Activated naive CD4-positive, alpha-beta T cell treated with anti-CD3 and anti-CD28 coated beads, Interleukin-2, amount 50 U/mL, for 24 hours (primary cell): ENCODE results near the gene IL3RA.

ENCODE experiments used
- H3K27ac Mint-ChIP-seq: one replicate; pipeline ENCODE4 v1.8.0; 2021; ENCODE audit warnings: mild to moderate bottlenecking, mixed read lengths
- H3K27me3 Mint-ChIP-seq: one replicate; pipeline ENCODE4 v1.8.0; 2021; ENCODE audit warnings: mixed read lengths
- H3K36me3 Mint-ChIP-seq: one replicate; pipeline ENCODE4 v1.8.0; 2021; ENCODE audit warnings: mixed read lengths
- H3K4me1 Mint-ChIP-seq: one replicate; pipeline ENCODE4 v1.8.0; 2021; ENCODE audit warnings: mixed read lengths
- H3K4me3 Mint-ChIP-seq: one replicate; pipeline ENCODE4 v1.8.0; 2021; ENCODE audit warnings: mild to moderate bottlenecking, mixed read lengths
- H3K9me3 Mint-ChIP-seq: one replicate; pipeline ENCODE4 v1.8.0; 2021; ENCODE audit warnings: mixed read lengths

IL3RA gene

DNA sequence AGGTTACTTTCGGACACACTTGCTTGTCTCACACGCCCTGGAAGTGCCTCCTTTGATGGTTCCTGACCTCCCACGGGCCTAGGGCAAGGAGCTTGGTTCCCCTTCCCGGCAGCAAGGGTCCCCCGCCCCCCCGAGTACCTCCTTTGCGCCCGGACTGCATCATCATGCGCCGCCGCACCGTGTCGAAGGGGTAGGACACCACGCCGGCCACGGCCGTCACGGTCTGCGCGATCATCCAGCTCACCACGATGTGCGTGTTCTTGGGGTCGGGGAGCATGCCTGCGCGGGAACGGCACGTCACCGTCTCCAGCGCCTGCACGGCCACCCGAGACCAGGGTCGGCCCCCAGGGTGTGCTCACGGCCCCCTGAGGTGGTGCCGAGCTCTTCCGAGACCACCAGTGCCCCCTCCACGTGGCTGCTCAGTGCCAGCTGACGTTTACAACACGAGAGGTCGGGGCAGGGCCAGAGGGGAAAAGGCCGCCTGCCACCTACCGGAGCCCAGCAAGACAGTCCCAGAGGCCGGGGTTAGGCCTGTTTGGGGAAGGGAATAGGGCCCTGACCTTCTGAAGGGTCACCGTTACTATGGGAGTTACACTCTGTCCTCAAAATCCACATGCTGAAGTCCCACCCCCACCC, 50.7 kb downstream of the IL3RA start:
- H3K9me3 Mint-ChIP-seq = no peaks in the 10 kb centered on the region
- H3K4me1 Mint-ChIP-seq = peaks cover 22% of the 10 kb centered on the region
- peaks cover 17% of the 10 kb centered on the region for H3K36me3 Mint-ChIP-seq
- peak overlapping the region; percentile 94 for H3K4me3 Mint-ChIP-seq
- no peaks in the 10 kb centered on the region for H3K27me3 Mint-ChIP-seq
- peak overlapping the region; percentile 41 for H3K27ac Mint-ChIP-seq

DNA sequence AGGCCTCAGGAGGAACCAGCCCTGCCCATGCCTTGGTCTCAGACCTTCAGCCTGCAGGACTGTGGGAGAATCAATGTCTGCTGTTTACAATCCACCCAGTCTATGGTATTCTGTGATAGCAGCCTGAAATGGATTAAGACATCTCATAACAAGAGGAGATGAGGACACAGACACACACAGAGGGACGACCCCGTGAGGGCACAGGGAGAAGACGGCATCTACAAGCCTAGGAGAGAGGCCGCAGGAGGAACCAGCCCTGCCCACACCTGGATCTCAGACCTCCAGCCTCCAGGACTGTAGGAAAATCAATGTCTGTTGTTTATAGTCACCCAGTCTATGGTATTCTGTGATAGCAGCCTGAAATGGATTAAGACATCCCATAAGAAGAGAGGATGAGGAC, 52.1 kb downstream of the IL3RA start:
- peaks cover 25% of the 10 kb centered on the region for H3K4me1 Mint-ChIP-seq
- H3K9me3 Mint-ChIP-seq = no peaks in the 10 kb centered on the region
- H3K4me3 Mint-ChIP-seq = peak overlapping the region; percentile 94
- peak overlapping the region; percentile 86 for H3K27ac Mint-ChIP-seq
- no peaks in the 10 kb centered on the region for H3K27me3 Mint-ChIP-seq
- H3K36me3 Mint-ChIP-seq = peaks cover 17% of the 10 kb centered on the region

DNA sequence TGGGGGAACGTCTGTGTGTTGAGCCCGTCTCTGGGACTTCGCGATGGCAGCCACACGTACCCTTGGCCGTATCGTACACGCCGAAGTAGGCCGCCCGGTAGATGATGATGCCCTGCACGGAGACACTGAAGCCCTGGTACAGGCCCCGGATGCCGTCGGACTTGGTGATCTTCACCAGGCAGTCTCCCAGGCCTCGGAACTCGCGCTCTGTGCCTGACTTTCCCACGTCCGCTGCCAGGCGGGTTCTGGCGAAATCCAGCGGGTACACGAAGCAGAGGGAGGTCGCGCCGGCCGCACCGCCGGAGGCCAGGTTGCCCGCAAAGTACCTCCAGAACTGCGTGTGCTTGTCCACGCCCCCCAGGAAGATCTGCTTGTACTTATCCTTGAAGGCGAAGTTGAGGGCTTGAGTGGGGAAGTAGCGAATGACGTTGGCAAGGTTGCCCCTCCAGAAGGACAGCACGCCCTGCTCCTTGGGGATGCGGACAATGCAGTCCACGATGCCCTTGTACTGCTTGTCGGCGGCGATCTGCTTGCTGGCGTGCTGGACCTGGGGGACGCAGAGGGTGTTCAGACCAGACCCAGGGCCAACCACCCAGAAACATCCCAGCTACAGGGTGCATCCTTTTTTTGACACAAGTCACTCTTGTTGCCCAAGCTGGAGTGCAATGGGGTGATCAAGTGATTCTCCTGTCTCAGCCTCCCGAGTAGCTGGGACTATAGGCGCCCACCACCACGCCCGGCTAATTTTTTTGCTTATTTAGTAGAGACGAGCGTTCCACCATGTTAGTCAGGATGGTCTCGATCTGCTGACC, 52.8 kb downstream of the IL3RA start:
- Mint-ChIP-seq H3K27ac (peak overlapping the region; percentile 46), H3K27me3 (no peaks in the 10 kb centered on the region), H3K36me3 (peaks cover 17% of the 10 kb centered on the region), H3K4me3 (peak overlapping the region; percentile 94), H3K9me3 (no peaks in the 10 kb centered on the region), H3K4me1 (peaks cover 33% of the 10 kb centered on the region)

DNA sequence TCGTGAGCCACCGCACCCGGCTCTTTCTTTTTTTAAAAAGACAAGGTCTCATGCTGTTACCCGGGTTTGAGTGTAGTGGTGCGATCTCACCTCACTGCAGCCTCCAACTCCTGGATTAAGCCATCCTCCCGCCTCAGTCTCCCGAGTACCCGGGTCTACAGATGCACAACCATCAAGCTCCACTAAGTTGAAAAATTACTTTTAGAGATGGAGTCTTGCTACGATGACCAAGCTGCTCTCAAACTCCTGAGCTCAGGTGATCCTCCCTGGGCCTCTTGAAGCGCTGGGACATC, 53.4 kb downstream of the IL3RA start:
- no peaks in the 10 kb centered on the region for H3K27me3 Mint-ChIP-seq
- H3K27ac Mint-ChIP-seq = no peak overlapping the region
- H3K4me1 Mint-ChIP-seq = peaks cover 36% of the 10 kb centered on the region
- peaks cover 14% of the 10 kb centered on the region for H3K36me3 Mint-ChIP-seq
- no peaks in the 10 kb centered on the region for H3K9me3 Mint-ChIP-seq
- H3K4me3 Mint-ChIP-seq = peak overlapping the region; percentile 94

DNA sequence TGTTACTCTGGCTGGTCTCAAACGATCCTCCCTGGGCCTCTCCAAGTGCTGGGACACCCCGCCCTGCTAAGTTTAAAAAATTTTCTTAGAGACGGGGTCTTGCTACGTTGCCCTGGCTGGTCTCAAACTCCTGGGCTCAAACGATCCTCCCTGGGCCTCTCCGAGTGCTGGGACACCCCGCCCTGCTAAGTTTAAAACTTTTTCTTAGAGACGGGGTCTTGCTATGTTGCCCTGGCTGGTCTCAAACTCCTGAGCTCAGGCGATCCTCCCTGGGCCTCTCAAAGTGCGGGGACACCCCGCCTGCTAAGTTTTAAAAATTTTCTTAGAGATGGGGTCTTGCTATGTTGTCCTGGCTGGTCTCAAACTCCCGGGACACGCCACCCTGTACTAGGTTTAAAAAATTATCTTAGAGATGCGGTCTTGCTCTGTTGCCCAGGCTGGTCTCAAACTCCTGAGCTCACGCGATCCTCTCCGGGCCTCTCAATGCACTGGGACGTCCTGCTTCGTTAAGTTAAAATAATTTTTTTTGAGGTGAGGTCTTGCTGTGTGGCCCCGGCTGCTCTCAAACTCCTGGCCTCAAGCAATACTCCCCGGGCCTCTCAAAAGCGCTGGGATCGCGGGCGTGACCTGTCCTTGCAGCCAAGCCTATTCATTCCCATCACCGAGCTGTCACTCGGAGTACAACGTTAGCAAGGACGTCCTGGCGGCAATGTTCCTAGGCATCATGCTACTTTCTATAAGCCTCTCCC, 54.2 kb downstream of the IL3RA start:
- Mint-ChIP-seq H3K36me3 (peaks cover 13% of the 10 kb centered on the region), H3K27me3 (no peaks in the 10 kb centered on the region), H3K27ac (peak overlapping the region; percentile 96), H3K4me1 (peaks cover 43% of the 10 kb centered on the region), H3K9me3 (no peaks in the 10 kb centered on the region), H3K4me3 (peak overlapping the region; percentile 94)

DNA sequence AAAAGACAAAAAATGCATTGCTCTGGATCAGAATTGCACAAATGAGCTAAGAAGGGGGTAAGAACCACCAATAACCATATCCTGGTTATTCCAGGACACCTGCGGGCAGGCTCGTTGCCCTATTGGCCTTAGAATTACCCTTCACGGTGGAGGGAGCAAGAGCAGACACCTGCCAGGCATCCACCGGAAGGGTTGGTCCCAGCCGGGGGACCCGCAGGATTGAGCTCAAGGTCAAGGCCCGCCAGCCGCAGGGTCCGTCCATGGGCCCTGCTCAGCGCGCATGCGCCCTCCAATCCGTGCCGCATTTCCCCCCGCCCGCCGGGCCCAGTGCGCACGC, 54.8 kb downstream of the IL3RA start:
- H3K27me3 Mint-ChIP-seq = no peaks in the 10 kb centered on the region
- peak overlapping the region; percentile 96 for H3K27ac Mint-ChIP-seq
- peaks cover 11% of the 10 kb centered on the region for H3K36me3 Mint-ChIP-seq
- H3K4me1 Mint-ChIP-seq = peaks cover 48% of the 10 kb centered on the region
- no peaks in the 10 kb centered on the region for H3K9me3 Mint-ChIP-seq
- H3K4me3 Mint-ChIP-seq = peak overlapping the region; percentile 94

DNA sequence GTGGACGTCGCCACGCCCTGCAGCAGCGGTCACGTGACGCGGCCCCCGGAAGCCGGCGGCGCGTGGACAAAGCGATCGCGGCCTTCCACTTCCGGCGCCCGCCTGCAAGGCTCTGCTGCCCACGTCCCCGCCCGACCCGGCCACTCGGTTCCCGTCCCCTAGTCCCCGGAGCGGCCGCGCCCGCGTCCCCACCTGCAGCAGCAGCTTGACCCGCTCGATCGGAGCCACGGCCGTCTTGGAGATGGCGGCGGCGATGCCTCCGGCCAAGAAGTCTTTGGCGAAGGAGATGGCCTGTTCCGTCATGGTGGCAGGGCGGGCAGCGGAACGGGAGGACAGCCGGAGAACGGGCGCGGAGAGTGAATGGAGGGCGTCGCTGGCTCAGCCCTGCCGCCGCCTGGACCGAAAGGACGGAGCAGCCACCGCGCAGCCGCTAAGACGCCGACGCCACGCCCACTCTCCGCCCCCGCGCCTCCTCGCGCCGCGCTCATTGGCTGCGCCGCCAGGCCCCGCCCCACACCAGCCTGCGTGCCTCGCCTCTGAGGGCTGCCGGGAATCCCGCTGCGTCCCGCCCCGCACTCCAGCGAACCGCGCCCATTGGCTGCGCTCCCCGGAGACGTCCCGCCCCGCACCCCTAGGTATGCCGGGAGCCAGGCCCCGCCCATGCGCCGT, 55.3 kb downstream of the IL3RA start, which contains the start of gene SLC25A6:
TSS of gene SLC25A6 (minus strand) at position 407 of the 669 bp plus-strand sequence. CDS start at position 303, 104 bp downstream.
- H3K4me3 Mint-ChIP-seq = peak within 1 kb of the TSS; percentile 94
- no peaks in the 10 kb centered on the region for H3K9me3 Mint-ChIP-seq
- H3K27ac Mint-ChIP-seq = peak within 1 kb of the TSS; percentile 97
- no peaks in the 10 kb centered on the region for H3K27me3 Mint-ChIP-seq
- peaks cover 48% of the 10 kb centered on the region for H3K4me1 Mint-ChIP-seq
- peaks cover 6% of the 10 kb centered on the region for H3K36me3 Mint-ChIP-seq

DNA sequence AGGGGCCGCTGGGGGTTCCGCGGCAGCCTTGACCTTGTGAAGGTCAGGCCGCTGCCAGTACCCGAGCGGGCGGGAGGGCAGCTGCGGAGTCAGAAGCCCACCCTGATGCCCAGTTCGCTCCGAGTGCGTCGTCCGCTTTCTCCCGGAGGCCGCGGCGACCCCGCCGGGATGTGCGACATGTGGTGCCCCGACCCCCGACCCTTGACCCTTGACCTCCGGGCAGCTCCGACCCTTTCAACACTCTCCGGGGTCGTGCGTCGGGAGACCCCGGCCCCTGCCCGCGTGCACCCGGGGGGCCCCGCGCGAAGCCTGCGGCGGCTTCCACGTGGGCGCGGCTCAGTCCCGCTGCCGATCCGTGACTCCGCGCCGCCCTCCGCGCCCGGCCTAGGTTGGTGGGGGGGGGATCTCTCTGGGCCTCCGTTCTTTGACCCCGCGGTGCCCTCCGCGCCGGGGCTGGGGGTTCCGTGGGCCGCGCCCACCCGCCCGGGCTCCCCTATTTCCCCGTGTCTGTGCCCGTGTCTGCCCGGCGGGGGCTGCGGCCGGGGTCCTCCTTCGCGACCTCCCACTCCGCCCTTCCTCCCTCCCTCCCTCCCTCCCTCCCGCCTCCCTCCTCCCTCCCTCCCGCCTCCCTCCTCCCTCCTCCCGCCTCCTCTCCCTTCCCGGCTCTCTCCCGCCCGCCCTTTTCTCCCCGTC, 55.9 kb downstream of the IL3RA start:
- peaks cover 47% of the 10 kb centered on the region for H3K4me1 Mint-ChIP-seq
- H3K9me3 Mint-ChIP-seq = no peaks in the 10 kb centered on the region
- peak overlapping the region; percentile 94 for H3K4me3 Mint-ChIP-seq
- peaks cover 5% of the 10 kb centered on the region for H3K36me3 Mint-ChIP-seq
- no peaks in the 10 kb centered on the region for H3K27me3 Mint-ChIP-seq
- H3K27ac Mint-ChIP-seq = peak overlapping the region; percentile 97

DNA sequence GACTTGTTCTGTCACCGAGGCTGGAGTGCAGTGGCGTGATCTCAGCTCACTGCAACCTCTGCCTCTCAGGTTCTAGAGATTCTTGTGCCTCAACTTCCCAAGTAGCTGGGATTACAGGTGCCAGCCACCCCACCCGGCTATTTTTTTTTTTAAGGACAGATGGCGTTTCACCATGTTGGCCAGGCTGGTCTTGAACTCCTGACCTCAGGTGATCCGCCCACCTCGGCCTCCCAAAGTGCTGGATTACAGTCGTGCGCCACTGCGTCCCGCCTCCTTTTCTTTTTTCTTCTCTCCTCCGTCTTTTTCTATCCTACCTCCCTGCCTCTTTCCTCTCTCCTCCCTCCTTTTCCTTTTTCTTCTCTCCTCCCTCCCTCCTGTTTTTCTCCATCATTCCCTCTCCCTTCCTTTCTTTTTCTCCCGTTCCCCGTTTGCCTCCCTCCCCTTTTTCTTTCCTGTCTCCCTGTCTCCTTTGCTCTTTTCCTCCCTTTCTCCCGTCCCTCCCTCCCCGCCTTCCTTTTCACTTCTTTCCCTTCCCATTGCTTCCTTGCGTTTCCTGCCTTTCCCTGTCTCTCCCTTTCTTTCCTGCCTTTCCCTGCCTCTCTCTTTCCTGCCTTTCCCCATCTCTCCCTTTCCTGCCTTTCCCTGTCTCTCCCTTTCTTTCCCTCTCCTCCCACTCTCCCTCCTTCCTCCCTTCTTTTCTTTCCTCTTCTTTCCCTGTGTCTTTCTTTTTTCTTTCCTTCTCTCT, 57.5 kb downstream of the IL3RA start:
- Mint-ChIP-seq H3K36me3 (no peaks in the 10 kb centered on the region), H3K4me1 (peaks cover 34% of the 10 kb centered on the region), H3K27me3 (no peaks in the 10 kb centered on the region), H3K4me3 (peak overlapping the region; percentile 85), H3K27ac (peak overlapping the region; percentile 97), H3K9me3 (no peaks in the 10 kb centered on the region)

DNA sequence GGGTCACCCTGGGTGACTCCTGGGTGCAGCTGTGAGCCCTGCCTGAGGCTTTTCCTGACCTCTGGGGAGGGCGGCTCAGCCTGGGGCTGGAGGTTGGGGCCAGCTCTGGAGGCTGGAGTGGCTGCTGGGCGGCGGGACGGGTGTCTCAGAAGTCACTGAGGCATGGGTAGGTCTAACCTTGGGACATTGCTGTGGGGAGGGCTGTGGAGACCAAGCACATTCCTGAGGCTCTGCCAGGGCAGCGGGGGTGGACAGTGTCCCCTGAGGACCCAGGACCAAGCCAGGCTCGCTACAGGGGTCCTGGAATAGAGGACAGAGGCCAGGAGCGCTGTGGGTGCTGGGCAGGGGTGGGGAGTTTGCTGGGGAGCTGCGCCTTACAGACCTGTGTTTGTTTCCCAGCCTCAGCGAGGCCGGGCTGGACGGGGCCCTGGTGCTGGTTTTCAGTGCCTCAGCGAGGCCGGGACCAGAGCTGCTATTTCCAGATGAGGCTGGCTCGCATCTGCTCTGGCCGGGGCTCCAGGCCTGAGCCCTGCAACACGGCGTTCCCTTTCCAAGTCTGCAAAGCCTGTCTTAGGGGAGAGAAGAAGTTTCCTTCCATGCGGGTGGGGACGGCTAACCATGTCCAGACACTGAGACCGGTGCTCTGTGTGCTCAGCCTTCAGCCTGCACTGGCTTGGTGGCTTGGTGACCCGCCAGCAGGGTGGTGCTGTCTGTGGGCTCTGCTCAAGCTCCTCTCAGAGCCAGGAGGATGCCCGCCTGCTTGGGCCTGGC, 58.3 kb downstream of the IL3RA start:
- Mint-ChIP-seq H3K27me3 (no peaks in the 10 kb centered on the region), H3K4me3 (peak overlapping the region; percentile 49), H3K4me1 (peaks cover 30% of the 10 kb centered on the region), H3K27ac (peak overlapping the region; percentile 97), H3K9me3 (no peaks in the 10 kb centered on the region), H3K36me3 (no peaks in the 10 kb centered on the region)

DNA sequence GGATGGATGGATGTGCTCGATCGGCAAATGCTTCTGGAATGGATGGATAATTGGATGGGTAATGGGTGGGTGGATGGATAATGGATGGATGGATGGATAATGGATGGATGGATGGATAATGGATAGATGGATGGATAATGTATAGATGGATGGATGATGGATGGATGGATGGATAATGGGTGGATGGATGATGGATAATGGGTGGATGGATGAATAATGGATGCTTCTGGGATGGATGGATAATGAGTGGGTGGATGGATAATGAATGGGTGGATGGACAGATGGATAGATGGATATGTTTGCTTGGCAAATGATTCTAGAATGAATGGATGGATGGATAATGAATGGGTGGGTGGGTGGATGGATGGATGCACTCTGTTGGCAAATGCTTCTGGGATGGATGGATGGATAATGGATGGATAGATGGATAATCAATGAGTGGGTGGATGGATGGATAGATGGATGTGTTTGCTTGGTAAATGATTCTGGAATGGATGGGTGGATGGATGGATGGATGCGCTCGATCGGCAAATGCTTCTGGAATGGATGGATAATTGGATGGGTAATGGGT, 59.1 kb downstream of the IL3RA start:
- Mint-ChIP-seq H3K4me1 (peaks cover 30% of the 10 kb centered on the region), H3K9me3 (no peaks in the 10 kb centered on the region), H3K27ac (peak overlapping the region; percentile 48), H3K4me3 (no peak overlapping the region), H3K36me3 (no peaks in the 10 kb centered on the region), H3K27me3 (no peaks in the 10 kb centered on the region)

DNA sequence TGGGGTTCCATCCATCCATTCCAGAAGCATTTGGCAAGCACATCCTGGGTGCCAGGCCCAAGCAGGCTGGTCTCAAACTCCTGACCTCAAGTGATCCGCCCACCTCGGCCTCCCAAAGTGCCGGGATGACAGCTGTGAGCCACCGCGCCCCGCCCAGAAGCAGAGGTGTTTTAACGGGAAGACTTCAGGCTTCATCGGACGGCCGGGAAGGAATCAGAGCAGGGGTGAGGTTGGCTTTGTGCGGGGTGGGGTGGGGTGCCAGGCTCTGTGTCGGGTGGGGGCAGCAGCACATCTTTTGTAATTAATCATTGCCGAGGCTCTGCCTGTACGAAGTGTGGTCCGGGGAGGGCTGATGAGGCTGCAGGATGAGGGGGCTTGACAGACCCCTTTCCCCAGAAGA, 60.4 kb downstream of the IL3RA start:
- Mint-ChIP-seq H3K9me3 (no peaks in the 10 kb centered on the region), H3K27ac (no peak overlapping the region), H3K4me1 (peaks cover 26% of the 10 kb centered on the region), H3K4me3 (no peak overlapping the region), H3K36me3 (no peaks in the 10 kb centered on the region), H3K27me3 (no peaks in the 10 kb centered on the region)

DNA sequence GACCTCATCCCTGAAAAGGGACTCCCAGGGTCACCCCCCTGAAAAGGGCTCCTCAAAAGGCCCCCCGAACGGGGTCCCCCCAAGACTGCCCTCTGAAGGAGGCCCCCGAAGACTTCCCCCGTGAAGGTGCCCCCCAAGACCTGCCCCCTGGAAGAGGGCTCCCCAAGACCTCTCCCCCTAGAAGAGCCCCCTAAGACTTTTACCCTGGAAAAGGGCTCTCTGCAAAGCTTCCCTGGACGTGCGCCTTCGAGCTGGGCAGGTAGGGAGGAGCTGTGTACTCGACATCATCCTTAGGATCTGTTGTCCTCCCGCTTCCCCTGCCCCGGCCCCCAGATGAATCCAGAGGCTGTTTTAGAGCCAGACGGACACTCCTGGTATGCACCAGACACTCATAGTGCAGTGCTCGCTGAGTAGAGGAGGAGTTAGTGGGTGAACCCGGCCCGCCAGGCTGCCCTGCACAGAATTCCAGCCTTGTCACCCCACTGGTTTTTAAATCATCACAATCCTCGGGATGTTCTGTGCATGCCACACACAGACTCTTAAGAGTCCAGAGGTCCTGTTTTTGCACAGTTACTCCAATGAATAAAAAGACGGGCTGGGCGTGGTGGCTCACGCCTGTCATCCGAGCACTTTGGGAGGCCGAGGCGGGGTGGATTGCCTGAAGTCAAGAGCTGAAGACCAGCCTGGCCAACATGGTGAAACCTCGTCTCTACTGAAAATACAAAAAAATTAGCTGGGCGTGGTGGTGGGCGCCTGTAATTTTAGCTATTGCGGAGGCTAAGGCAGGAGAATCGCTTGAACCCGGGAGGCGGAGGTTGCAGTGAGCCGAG, 61.1 kb downstream of the IL3RA start:
- H3K9me3 Mint-ChIP-seq = no peaks in the 10 kb centered on the region
- H3K27me3 Mint-ChIP-seq = no peaks in the 10 kb centered on the region
- no peak overlapping the region for H3K27ac Mint-ChIP-seq
- no peak overlapping the region for H3K4me3 Mint-ChIP-seq
- H3K36me3 Mint-ChIP-seq = no peaks in the 10 kb centered on the region
- H3K4me1 Mint-ChIP-seq = peaks cover 26% of the 10 kb centered on the region
